Measurements from ENCODE around the gene NTRK2.

- TF ChIP-seq EZH2 (IDR thresholded peaks at IDR 0.05; ENCODE audit: low read depth, unreplicated experiment): no peak
- no peak for TF ChIP-seq CTCF (conservative IDR thresholded peaks at IDR 0.05; ENCODE audit: low read depth in 2 of 2)
- no peak for TF ChIP-seq ZNF331 (CRISPR knock-in tag; IDR thresholded peaks at IDR 0.05; ENCODE audit: low read depth)
- TF ChIP-seq EZH2phosphoT487 (IDR thresholded peaks at IDR 0.05; ENCODE audit: unreplicated experiment): no peak
- no peak for TF ChIP-seq ETS1 (IDR thresholded peaks at IDR 0.05)
- TF ChIP-seq POLR2AphosphoS5 (IDR thresholded peaks at IDR 0.05; ENCODE audit: low read depth): no peak
- TF ChIP-seq JUNB (IDR thresholded peaks at IDR 0.05; ENCODE audit: unreplicated experiment): no peak
- TF ChIP-seq CREB1 (CRISPR knock-in tag; IDR thresholded peaks at IDR 0.05; ENCODE audit: low read depth): no peak
- TF ChIP-seq, protein P1, sequence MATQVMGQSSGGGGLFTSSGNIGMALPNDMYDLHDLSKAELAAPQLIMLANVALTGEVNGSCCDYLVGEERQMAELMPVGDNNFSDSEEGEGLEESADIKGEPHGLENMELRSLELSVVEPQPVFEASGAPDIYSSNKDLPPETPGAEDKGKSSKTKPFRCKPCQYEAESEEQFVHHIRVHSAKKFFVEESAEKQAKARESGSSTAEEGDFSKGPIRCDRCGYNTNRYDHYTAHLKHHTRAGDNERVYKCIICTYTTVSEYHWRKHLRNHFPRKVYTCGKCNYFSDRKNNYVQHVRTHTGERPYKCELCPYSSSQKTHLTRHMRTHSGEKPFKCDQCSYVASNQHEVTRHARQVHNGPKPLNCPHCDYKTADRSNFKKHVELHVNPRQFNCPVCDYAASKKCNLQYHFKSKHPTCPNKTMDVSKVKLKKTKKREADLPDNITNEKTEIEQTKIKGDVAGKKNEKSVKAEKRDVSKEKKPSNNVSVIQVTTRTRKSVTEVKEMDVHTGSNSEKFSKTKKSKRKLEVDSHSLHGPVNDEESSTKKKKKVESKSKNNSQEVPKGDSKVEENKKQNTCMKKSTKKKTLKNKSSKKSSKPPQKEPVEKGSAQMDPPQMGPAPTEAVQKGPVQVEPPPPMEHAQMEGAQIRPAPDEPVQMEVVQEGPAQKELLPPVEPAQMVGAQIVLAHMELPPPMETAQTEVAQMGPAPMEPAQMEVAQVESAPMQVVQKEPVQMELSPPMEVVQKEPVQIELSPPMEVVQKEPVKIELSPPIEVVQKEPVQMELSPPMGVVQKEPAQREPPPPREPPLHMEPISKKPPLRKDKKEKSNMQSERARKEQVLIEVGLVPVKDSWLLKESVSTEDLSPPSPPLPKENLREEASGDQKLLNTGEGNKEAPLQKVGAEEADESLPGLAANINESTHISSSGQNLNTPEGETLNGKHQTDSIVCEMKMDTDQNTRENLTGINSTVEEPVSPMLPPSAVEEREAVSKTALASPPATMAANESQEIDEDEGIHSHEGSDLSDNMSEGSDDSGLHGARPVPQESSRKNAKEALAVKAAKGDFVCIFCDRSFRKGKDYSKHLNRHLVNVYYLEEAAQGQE (IDR thresholded peaks at IDR 0.05; ENCODE audit: unreplicated experiment): no peak
Measured at GRCh38 chr9:84736081-84736480, 66.6 kb downstream of the NTRK2 start.

Data from GM23338 (cell line).